OCI-LY7 (cell line): ENCODE results near the gene GRIK1.

Experiments used
- EZH2phosphoT487 ChIP-seq: fragments of 200-600 bp; sonication (generic); IDR thresholded peaks from 2 replicates; pipeline ENCODE4 v1.6.1; 2018; ENCODE audit warnings: low read depth, borderline replicate concordance, mild to moderate bottlenecking, mixed run types, antibody characterized with exemption, low read length, moderate library complexity, mixed read lengths
- TF ChIP-seq, protein P1 (sequence below): fragments of 200-600 bp; sonication (generic); conservative IDR thresholded peaks from 2 replicates; pipeline ENCODE4 v1.5.1; 2014; ENCODE audit warnings: mild to moderate bottlenecking, antibody characterized with exemption, low read length, moderate library complexity, mixed read lengths

DNA sequence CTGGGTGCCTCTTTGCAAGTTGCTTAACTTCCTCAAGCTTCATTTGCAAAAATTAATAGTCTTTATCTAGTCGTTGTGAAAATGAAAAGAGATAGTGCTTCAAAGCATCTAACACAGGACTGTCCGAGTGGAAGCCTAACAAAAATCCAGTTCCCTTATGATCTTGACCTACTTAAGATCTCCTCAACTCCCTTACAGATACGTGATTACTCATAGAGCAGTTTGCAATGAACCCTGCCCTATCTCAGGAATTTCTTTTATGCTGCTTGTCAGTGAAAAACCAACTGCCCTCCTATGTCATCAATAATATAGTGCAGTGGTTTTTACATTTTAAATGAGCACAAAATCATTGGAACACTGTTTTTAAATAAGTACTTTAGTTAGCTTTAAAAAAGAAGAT is 326.8 kb downstream of the GRIK1 start:
- TF ChIP-seq, protein P1, sequence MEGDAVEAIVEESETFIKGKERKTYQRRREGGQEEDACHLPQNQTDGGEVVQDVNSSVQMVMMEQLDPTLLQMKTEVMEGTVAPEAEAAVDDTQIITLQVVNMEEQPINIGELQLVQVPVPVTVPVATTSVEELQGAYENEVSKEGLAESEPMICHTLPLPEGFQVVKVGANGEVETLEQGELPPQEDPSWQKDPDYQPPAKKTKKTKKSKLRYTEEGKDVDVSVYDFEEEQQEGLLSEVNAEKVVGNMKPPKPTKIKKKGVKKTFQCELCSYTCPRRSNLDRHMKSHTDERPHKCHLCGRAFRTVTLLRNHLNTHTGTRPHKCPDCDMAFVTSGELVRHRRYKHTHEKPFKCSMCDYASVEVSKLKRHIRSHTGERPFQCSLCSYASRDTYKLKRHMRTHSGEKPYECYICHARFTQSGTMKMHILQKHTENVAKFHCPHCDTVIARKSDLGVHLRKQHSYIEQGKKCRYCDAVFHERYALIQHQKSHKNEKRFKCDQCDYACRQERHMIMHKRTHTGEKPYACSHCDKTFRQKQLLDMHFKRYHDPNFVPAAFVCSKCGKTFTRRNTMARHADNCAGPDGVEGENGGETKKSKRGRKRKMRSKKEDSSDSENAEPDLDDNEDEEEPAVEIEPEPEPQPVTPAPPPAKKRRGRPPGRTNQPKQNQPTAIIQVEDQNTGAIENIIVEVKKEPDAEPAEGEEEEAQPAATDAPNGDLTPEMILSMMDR, result no peak
- TF ChIP-seq EZH2phosphoT487, result no peak
